ENCODE measurements around the gene KRT77.

GRCh38 chr12:52648012-52648550 is 55.2 kb downstream of the KRT77 start:
- TF ChIP-seq FOXM1 (IDR thresholded peaks at IDR 0.05; ENCODE audit: low read depth, low read length) (no peak), BMI1 (IDR thresholded peaks at IDR 0.05; ENCODE audit: borderline replicate concordance) (no peak), MXI1 (IDR thresholded peaks at IDR 0.05; ENCODE audit: low read depth, low read length) (no peak), CTCF (IDR thresholded peaks at IDR 0.05 in 2 of 3, conservative IDR thresholded peaks at IDR 0.05 in 1 of 3; ENCODE audit: control insufficient read depth in 2 of 3, extremely low read depth in 1 of 3, insufficient read depth in 1 of 3, low read depth in 3 of 3, low read length in 3 of 3) (no peak), REST (IDR thresholded peaks at IDR 0.05; ENCODE audit: low read depth, low read length) (no peak), GABPA (IDR thresholded peaks at IDR 0.05; ENCODE audit: low read depth) (no peak), IKZF2 (IDR thresholded peaks at IDR 0.05) (no peak), NFIC (IDR thresholded peaks at IDR 0.05; ENCODE audit: low read depth, low read length) (no peak), HCFC1 (IDR thresholded peaks at IDR 0.05; ENCODE audit: low read length) (no peak), POLR2A (IDR thresholded peaks at IDR 0.05; ENCODE audit: low read depth, low read length) (no peak)

Data from GM12878 (cell line).